ENCODE measurements around the gene ALAS1. TPM values are rescaled to one million over a fixed set of nuclear protein-coding genes. Genes with fewer than 3 reads are reported as not detected.
A peak's percentile ranks its signal among the peaks of the same experiment; 100 is the strongest.

The ALAS1 gene
- total and polyA plus RNA-seq, 2 donors (not counting 3 experiments of a cell fraction or from before 2014, with no cell fraction given), result 45.1 to 72.1 TPM

GRCh38 chr3:52247409-52248164, 49.6 kb downstream of the ALAS1 start:
- H4K20me1 ChIP-seq (replicated peaks; ENCODE audit: control insufficient read depth, extremely low read depth, insufficient read depth, low read length), result no peaks in the 10 kb centered on the region
- H3K36me3 ChIP-seq (ENCODE audit: control insufficient read depth in 2 of 2, extremely low read depth in 1 of 2, insufficient read depth in 2 of 2, low read length in 2 of 2), result peaks cover 0 to 13% of the 10 kb centered on the region in 2 experiments
- no peaks in the 10 kb centered on the region for H3K9me3 ChIP-seq (replicated peaks; ENCODE audit: control insufficient read depth, insufficient read depth, low read length)
- dilution Hi-C loops (cut with MboI; ENCODE audit: extremely low pct_ligation_motif_present, low sequenced_read_pairs), result no loop called here
- no peak for TF ChIP-seq GATA2 (IDR thresholded peaks at IDR 0.05; ENCODE audit: insufficient read depth, insufficient read length, low read depth, low read length)
- TF ChIP-seq, protein P1, sequence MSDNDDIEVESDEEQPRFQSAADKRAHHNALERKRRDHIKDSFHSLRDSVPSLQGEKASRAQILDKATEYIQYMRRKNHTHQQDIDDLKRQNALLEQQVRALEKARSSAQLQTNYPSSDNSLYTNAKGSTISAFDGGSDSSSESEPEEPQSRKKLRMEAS (IDR thresholded peaks at IDR 0.05; ENCODE audit: insufficient read depth, insufficient read length), result no peak
- TF ChIP-seq JUN (IDR thresholded peaks at IDR 0.05; ENCODE audit: borderline replicate concordance, insufficient read depth, insufficient read length, low read depth), result no peak
- peak; percentile 8 for TF ChIP-seq POLR2A (IDR thresholded peaks at IDR 0.05; ENCODE audit: low read depth, low read length)
- TF ChIP-seq EZH2 (IDR thresholded peaks at IDR 0.05; ENCODE audit: borderline replicate concordance, low read depth, low read length, severe bottlenecking), result no peak
- TF ChIP-seq FOS (IDR thresholded peaks at IDR 0.05; ENCODE audit: borderline replicate concordance, insufficient read depth, low read length), result no peak
- no peaks in the 10 kb centered on the region for H3K27me3 ChIP-seq (ENCODE audit: control insufficient read depth in 2 of 2, insufficient read depth in 2 of 2, low read length in 2 of 2)
- no peaks in the 10 kb centered on the region for H3K79me2 ChIP-seq (ENCODE audit: control insufficient read depth, insufficient read depth, low read length)
- H3K4me1 ChIP-seq (ENCODE audit: control insufficient read depth, extremely low read depth, insufficient read depth, low read length), result peaks cover 24% of the 10 kb centered on the region
- POLR2A ChIA-PET, result no interaction called here
- CTCF ChIA-PET, result interaction anchor here (1.3 to 2.4 kb wide), 3 partner anchors 9 to 91 kb away, joined by 5 to 12 read pairs (median 9); partner anchors contain the start of gene TWF2
- FAIRE-seq (no peak), DNase-seq (ENCODE audit: low read depth, low spot score) (no peak)
- no peak overlapping the region for H2AFZ ChIP-seq (ENCODE audit: low read depth, low read length)
- no peaks in the 10 kb centered on the region for H3K9me1 ChIP-seq (replicated peaks; ENCODE audit: control insufficient read depth, extremely low read depth, insufficient read depth, low read length)
- no peak overlapping the region for H3K4me3 ChIP-seq (replicated peaks in 1 of 3; ENCODE audit: insufficient read depth in 1 of 3, low read depth in 1 of 3, low read length in 3 of 3)
- no peak overlapping the region for H3K4me2 ChIP-seq (ENCODE audit: insufficient read depth, low read length)
- intact Hi-C loops (cut with micrococcal nuclease), result no loop called here
- BruUV-seq (replicated peaks), result no TSS peak
- no peak overlapping the region for H3K27ac ChIP-seq (ENCODE audit: insufficient read depth, low read depth, low read length)
- no peak overlapping the region for H3K9ac ChIP-seq (replicated peaks; ENCODE audit: extremely low read depth, insufficient read depth, low read length)

DNA sequence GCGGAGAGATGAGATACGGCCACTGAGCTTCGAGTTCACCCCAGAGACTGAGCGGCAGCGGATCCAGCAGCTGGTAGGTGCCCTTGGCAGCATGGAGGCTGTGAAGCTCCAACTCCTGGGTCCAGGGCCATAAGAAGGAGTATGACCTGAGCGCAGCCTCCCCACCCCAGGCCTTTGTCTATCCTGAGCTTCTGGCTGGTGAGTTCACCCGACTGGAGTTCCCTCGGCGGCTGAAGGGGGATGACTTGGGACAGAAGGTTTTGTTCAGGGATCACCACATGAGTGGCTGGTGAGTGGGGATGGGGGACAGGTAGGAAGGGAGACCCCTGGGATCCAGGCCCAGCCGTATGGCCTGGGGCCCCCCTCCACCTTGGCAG, 50.2 kb downstream of the ALAS1 start:
- Histone ChIP-seq H3K4me3 (replicated peaks in 1 of 3; ENCODE audit: insufficient read depth in 1 of 3, low read depth in 1 of 3, low read length in 3 of 3) (no peak overlapping the region), H2AFZ (ENCODE audit: low read depth, low read length) (no peak overlapping the region), H3K79me2 (ENCODE audit: control insufficient read depth, insufficient read depth, low read length) (no peaks in the 10 kb centered on the region), H3K4me2 (ENCODE audit: insufficient read depth, low read length) (no peak overlapping the region), H3K9ac (replicated peaks; ENCODE audit: extremely low read depth, insufficient read depth, low read length) (no peak overlapping the region), H3K9me3 (replicated peaks; ENCODE audit: control insufficient read depth, insufficient read depth, low read length) (no peaks in the 10 kb centered on the region), H3K27me3 (ENCODE audit: control insufficient read depth in 2 of 2, insufficient read depth in 2 of 2, low read length in 2 of 2) (no peaks in the 10 kb centered on the region), H3K9me1 (replicated peaks; ENCODE audit: control insufficient read depth, extremely low read depth, insufficient read depth, low read length) (no peaks in the 10 kb centered on the region), H3K27ac (ENCODE audit: insufficient read depth, low read depth, low read length) (no peak overlapping the region), H3K4me1 (ENCODE audit: control insufficient read depth, extremely low read depth, insufficient read depth, low read length) (peaks cover 24% of the 10 kb centered on the region), H4K20me1 (replicated peaks; ENCODE audit: control insufficient read depth, extremely low read depth, insufficient read depth, low read length) (no peaks in the 10 kb centered on the region), H3K36me3 (ENCODE audit: control insufficient read depth in 2 of 2, extremely low read depth in 1 of 2, insufficient read depth in 2 of 2, low read length in 2 of 2) (peaks cover 0 to 13% of the 10 kb centered on the region in 2 experiments)
- TF ChIP-seq GATA2 (IDR thresholded peaks at IDR 0.05; ENCODE audit: insufficient read depth, insufficient read length, low read depth, low read length), result no peak
- no peak for TF ChIP-seq MYC (IDR thresholded peaks at IDR 0.05; ENCODE audit: low read depth, low read length)
- TF ChIP-seq, protein P2, sequence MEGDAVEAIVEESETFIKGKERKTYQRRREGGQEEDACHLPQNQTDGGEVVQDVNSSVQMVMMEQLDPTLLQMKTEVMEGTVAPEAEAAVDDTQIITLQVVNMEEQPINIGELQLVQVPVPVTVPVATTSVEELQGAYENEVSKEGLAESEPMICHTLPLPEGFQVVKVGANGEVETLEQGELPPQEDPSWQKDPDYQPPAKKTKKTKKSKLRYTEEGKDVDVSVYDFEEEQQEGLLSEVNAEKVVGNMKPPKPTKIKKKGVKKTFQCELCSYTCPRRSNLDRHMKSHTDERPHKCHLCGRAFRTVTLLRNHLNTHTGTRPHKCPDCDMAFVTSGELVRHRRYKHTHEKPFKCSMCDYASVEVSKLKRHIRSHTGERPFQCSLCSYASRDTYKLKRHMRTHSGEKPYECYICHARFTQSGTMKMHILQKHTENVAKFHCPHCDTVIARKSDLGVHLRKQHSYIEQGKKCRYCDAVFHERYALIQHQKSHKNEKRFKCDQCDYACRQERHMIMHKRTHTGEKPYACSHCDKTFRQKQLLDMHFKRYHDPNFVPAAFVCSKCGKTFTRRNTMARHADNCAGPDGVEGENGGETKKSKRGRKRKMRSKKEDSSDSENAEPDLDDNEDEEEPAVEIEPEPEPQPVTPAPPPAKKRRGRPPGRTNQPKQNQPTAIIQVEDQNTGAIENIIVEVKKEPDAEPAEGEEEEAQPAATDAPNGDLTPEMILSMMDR (IDR thresholded peaks at IDR 0.05; ENCODE audit: extremely low read depth in 1 of 2, insufficient read depth in 1 of 2, low read depth in 1 of 2, low read length in 2 of 2), result no peak
- TF ChIP-seq FOS (IDR thresholded peaks at IDR 0.05; ENCODE audit: borderline replicate concordance, insufficient read depth, low read length), result no peak
- TF ChIP-seq, protein P1 (IDR thresholded peaks at IDR 0.05; ENCODE audit: insufficient read depth, insufficient read length), result no peak
- TF ChIP-seq POLR2AphosphoS5 (IDR thresholded peaks at IDR 0.05; ENCODE audit: insufficient read depth, low read depth, low read length), result no peak
- no peak for TF ChIP-seq POLR2A (IDR thresholded peaks at IDR 0.05; ENCODE audit: low read depth, low read length)
- TF ChIP-seq EZH2 (IDR thresholded peaks at IDR 0.05; ENCODE audit: borderline replicate concordance, low read depth, low read length, severe bottlenecking), result no peak
- no peak for TF ChIP-seq JUN (IDR thresholded peaks at IDR 0.05; ENCODE audit: borderline replicate concordance, insufficient read depth, insufficient read length, low read depth)
- FAIRE-seq (no peak), DNase-seq (ENCODE audit: low read depth, low spot score) (no peak)
- CTCF ChIA-PET, result interaction anchor here (1.3 to 2.4 kb wide), 5 partner anchors 9 to 91 kb away, joined by 5 to 12 read pairs (median 9); partner anchors contain the start of gene TWF2
- intact Hi-C loops (cut with micrococcal nuclease), result no loop called here
- dilution Hi-C loops (cut with MboI; ENCODE audit: extremely low pct_ligation_motif_present, low sequenced_read_pairs), result no loop called here
- BruUV-seq (replicated peaks), result no TSS peak
- POLR2A ChIA-PET, result no interaction called here
